Activated T-cell treated with anti-CD3 and anti-CD28 coated beads for 24 hours (primary cell): Measurements from ENCODE around the gene MAPT.
"Not testable (repeated sequence)": the region's sequence is repeated elsewhere in the genome, so short reads cannot be mapped to it uniquely, and the experiment has no call there.

ENCODE experiments used
- DNase-seq: peaks from one replicate; pipeline ENCODE4 v3.0.0-alpha.2; 2020; ENCODE audit warnings: low read depth

The MAPT gene

DNA sequence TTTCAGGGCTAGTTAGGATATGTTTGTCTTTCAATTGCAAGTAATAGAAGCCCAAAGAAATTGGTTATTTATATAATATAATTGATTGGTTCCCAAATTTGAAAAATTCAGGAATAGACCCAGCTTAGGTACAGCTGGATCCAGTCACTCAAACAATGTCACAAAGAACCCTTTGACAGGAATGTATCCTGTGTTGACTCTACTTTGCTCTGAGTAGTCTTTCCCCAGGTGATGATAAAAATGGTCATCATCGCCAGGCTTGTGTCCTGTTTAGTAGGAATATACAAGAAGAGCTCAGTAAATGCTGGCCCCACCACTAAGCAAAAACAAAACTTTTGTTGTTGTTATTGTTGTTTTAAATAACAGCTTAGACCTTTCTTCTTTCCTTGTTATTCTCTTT lies 35.0 kb downstream of the MAPT start:
- DNase-seq = no peak

GRCh38 chr17:45930420-45930951 lies 36.1 kb downstream of the MAPT start:
- no peak for DNase-seq

DNA sequence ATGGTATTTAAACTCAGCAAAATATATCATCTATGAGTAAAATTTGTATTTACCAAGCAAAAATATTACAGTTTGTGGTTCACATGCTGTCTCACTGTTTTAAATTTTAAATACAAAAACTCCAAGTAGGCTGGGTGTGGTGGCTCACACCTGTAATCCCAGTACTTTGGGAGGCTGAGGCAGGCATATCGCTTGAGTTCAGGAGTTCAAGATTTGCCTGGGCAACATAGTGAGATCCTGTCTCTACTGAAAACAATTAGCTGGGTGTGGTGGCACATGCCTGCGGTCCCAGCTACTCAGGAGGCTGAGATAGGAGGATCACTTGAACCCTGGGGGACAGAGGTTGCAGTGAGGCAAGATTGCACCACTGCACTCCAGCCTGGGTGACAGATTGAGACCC lies 37.3 kb downstream of the MAPT start:
- no peak for DNase-seq

GRCh38 chr17:45934044-45934979 lies 40.0 kb downstream of the MAPT start:
- no peak for DNase-seq

GRCh38 chr17:45935197-45935709 lies 40.9 kb downstream of the MAPT start:
- DNase-seq = no peak

GRCh38 chr17:45935710-45936509 lies 41.6 kb downstream of the MAPT start:
- no peak for DNase-seq

- DNase-seq = no peak
Observed at GRCh38 chr17:45936610-45937009, 42.3 kb downstream of the MAPT start.

- DNase-seq = not testable (repeated sequence)
Observed at GRCh38 chr17:45937186-45937585, 42.8 kb downstream of the MAPT start.

GRCh38 chr17:45939395-45939794 lies 45.0 kb downstream of the MAPT start:
- DNase-seq = no peak

DNA sequence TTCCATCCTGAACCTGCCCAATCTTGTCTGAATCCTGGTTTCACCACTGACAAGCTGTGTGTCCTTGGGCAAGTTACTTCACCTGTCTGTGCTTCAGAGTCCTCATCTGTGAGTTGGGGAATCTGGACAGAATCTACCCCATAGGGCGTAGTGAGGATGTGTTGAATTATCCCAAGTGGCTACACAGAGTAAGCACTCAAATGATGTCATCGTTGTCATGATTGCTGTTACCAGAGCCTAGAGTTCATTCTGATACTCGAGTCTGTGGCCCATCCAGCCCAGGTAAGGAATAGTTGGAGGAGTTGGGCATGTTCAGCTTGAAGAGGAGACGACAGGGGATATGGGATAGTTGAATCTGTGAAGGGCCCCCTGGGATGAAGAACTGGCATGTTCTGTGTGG lies 45.9 kb downstream of the MAPT start:
- DNase-seq = no peak

- DNase-seq = no peak
Observed at GRCh38 chr17:45940826-45941225, 46.5 kb downstream of the MAPT start.

- DNase-seq = no peak
Observed at GRCh38 chr17:45941395-45941794, 47.0 kb downstream of the MAPT start.

GRCh38 chr17:45942284-45942683 lies 47.9 kb downstream of the MAPT start:
- no peak for DNase-seq

- DNase-seq = no peak
Observed at GRCh38 chr17:45946841-45947256, 52.5 kb downstream of the MAPT start.

DNA sequence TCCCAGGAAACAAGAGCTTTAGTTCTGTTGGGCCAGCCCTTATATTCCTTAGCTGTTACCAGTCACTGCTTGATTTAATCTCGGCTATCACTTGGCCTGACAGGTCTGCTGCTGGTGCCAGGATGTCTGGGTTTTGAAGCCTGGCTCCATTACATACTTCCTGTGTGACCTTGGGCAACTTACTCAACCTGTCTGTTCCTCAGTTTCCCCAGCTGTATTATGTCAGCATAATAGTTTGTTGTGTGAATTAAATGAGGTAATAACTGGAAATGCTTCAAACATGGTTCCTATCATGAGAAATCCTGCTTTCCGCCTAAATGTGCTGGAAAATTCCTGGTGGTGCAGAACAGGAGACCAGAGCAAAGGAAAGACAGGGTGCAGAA lies 54.1 kb downstream of the MAPT start:
- no peak for DNase-seq

- DNase-seq = peak; percentile 59
Observed at GRCh38 chr17:45948881-45949624, 54.7 kb downstream of the MAPT start.

DNA sequence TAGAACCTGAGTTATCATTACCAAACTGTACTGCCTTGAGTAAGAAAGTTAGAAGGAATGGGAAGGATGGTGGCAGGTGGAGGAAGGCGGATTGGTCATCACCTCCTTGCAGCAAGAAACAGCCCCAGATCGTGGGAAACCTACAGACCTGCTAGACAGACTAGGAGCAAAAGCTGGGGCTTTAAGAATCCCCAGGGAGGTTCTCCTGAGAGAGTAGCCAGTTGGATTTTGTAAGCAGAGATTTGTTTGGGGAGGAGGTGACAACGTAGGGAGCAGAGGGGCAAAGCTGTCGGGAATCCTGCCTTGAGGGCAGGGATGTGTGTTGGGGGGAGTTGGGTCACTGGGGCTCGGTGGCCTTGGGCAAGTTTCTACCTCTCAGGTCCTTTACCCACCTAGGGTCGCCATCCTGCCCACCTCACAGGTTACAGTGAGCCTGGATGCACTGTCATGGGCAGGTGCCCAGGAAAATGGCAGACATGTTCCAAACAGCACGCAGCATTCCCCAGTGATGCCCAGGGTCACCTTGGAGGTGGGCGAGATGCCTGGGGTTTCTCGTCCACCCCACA lies 55.5 kb downstream of the MAPT start:
- no peak for DNase-seq

DNA sequence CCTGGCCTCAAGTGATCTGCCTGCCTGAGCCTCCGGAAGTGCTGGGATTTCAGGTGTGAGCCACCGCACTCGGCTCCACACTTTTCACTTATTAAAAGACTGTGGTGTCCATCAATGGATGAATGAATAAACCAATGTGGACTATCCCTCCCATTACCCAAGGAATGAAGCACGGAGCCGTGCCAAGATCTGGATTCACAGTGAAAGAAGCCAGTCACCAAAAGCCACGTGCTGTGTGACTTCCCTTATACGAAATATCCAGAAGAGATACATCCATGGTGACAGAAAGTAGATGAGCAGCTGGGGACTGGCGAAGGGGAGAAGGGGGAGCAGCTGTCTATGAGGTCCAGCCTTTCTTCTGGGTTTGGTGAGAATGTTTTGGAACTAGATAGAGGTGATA lies 56.5 kb downstream of the MAPT start:
- DNase-seq = no peak

DNA sequence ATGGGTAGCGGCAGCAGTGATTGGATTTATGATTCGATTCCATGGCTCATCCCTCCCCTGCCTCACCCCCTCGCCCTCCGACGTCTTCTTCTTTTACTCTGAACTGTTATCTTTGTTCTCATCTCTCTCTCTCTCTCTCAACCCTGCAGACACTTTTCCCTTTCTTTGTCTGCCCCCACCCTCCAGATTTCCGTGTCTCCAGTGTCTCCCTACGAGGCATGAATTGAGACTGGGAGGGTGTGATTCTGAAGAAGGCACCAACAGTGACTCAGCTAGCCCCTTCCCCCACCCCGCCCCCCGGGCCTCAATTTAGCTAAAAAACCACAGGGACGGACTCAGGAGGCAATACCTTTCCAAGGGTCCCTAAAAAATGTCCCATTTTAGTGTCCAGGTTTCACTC lies 57.0 kb downstream of the MAPT start:
- DNase-seq = no peak

DNA sequence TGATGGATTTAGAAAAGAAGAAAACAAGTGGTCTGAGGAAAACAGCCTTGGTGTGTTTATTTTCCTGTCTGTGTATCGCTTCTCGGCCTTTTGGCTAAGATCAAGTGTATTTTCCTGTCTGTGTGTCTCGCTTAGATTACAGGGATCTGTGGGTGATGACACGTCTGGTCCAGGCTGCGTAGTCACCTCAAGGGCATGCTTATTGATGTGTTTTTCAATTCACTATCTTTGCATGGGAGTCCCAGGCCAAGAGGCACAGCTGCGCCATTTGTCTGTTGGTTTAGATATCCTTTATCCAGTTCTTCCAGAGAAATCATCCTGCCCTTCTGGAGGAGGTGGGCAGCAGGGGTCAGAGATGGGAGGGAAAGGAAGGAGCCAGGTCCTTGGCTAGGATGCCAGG lies 57.6 kb downstream of the MAPT start:
- DNase-seq = no peak

- no peak for DNase-seq
Observed at GRCh38 chr17:45952814-45953320, 58.5 kb downstream of the MAPT start.
